ENCODE results near the gene CHST12. TPM values are rescaled to one million over a fixed set of nuclear protein-coding genes. Genes with fewer than 3 reads are reported as not detected.
"Not testable (repeated sequence)": the region's sequence is repeated elsewhere in the genome, so short reads cannot be mapped to it uniquely, and the experiment has no call there.

CHST12 gene
- total and polyA plus RNA-seq, 2 donors, result 3.6 to 29.6 TPM

DNA sequence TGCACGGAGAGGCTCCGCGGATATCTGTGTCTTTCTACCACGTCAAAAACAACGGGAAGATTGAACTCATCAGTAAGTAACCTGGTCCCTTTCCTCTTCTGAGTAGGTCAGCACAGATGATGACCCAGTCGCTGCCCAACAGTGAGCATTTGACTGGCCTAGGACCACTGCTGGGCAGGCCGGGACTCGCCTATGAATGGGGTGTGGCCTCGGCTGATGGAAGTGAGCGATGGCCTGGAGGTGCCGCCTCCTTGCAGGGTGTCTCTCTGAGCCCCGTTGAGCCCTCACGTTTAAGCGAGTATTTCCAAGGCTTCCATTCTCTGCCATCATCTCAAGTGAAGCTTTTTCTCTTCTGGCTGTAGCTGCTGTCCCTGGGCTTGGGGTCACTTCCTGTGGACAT, 30.7 kb upstream of the CHST12 start:
- Histone ChIP-seq H3K4me1 (ENCODE audit: insufficient read depth) (no peaks in the 10 kb centered on the region), H3K27ac (ENCODE audit: low read depth) (no peak overlapping the region), H3K36me3 (ENCODE audit: insufficient read depth) (peaks cover 15% of the 10 kb centered on the region), H3K4me3 (ENCODE audit: low read depth, low read length) (no peak overlapping the region)
- 90% methylated on average over 14 of the region's 14 CpGs for WGBS
- DNase-seq (ENCODE audit: extremely low spot score), result no peak

DNA sequence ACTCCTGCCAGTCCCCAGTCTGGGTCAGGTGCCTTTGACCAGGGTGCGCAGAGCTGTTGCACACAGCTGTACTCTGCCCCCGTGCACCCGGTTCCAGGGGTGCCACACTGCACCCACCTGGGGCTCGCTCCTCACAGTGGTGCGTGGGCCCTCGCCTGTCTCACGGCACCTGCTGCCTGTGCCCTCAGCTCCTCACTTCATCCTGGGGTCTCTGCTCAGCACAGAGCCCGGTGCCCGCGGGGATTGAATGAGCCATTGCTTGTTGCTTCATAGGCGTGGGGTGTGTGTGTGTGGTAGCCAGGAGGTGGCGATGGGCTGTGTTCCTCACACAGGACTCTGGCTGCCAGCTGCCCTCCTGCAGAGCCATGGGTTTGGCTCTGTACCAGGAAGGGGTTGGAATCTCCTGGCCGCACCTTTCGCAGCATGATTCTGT, 30.3 kb upstream of the CHST12 start:
- H3K27ac ChIP-seq (ENCODE audit: low read depth), result no peak overlapping the region
- no peak overlapping the region for H3K4me3 ChIP-seq (ENCODE audit: low read depth, low read length)
- 92% methylated on average over 14 of the region's 14 CpGs for WGBS
- H3K36me3 ChIP-seq (ENCODE audit: insufficient read depth), result peaks cover 15% of the 10 kb centered on the region
- no peak for DNase-seq (ENCODE audit: extremely low spot score)
- H3K4me1 ChIP-seq (ENCODE audit: insufficient read depth), result no peaks in the 10 kb centered on the region

DNA sequence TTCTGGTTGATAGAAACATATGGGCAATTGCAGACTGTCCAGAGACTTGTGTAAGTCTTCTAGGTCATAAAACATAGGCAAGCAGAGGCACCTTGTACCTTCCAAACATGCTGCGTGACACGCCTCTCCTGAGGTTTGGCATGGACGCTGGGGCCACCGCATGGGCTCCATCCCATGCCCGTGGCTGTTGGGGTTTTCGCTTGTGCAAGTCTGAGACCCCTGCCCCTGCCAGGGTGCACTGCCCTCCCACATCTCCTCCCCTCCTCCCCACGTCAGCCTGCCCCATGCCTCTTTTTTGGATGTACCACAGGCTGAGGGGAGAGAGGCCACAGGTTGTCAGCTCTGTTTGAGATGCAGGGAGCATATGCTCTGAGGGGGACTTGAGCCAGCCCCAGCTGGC, 29.8 kb upstream of the CHST12 start:
- H3K36me3 ChIP-seq (ENCODE audit: insufficient read depth), result peaks cover 15% of the 10 kb centered on the region
- no peak overlapping the region for H3K4me3 ChIP-seq (ENCODE audit: low read depth, low read length)
- no peaks in the 10 kb centered on the region for H3K4me1 ChIP-seq (ENCODE audit: insufficient read depth)
- H3K27ac ChIP-seq (ENCODE audit: low read depth), result no peak overlapping the region
- no peak for DNase-seq (ENCODE audit: extremely low spot score)
- WGBS, result 90% methylated on average over 7 of the region's 7 CpGs

GRCh38 chr7:2374401-2374800, 29.0 kb upstream of the CHST12 start:
- no peaks in the 10 kb centered on the region for H3K4me1 ChIP-seq (ENCODE audit: insufficient read depth)
- no peak for DNase-seq (ENCODE audit: extremely low spot score)
- peaks cover 15% of the 10 kb centered on the region for H3K36me3 ChIP-seq (ENCODE audit: insufficient read depth)
- no peak overlapping the region for H3K4me3 ChIP-seq (ENCODE audit: low read depth, low read length)
- H3K27ac ChIP-seq (ENCODE audit: low read depth), result no peak overlapping the region
- WGBS, result 96% methylated on average over 18 of the region's 18 CpGs

DNA sequence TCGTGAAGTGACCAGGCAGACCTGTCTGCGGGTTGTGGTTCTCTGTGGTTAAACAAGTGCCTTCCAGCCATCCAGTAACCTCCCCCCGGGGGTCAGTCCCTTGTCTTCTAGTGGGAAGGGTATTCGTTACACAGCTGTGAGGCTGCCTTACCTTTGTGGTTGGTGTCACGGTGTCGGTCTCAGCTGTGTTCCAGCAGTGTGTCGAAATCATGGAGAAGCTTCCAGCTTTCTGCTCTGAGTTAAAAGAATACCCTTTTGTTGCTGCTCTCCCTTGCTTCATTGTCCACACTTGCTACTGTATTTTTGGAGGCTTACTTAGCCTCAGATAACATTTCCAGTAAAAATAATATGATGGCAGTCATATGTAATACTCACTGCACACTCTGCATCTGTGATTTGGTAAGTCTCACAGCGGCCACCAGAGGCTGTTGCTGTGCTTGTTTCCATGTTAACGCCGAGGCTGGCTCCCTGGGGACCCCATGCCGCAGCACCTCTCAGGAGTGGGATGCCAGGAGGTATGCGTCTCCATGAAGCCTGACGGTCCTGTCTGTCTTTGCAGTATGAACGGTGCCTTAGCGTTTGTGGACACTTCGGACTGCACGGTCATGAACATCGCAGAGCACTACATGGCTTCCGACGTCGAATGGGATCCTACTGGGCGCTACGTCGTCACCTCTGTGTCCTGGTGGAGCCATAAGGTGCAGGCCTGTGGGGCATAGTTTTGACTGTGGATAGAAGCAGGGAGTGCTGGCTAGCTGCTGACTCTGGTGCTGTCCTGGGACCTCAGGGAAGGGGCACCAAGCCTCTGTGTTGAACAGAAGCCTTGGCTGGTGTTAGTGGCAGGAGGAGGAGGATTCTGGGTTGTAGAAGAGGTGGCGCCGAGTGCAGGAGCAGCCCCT, 28.3 kb upstream of the CHST12 start:
- Histone ChIP-seq H3K27ac (ENCODE audit: low read depth) (no peak overlapping the region), H3K36me3 (ENCODE audit: insufficient read depth) (peaks cover 15% of the 10 kb centered on the region), H3K4me1 (ENCODE audit: insufficient read depth) (no peaks in the 10 kb centered on the region), H3K4me3 (ENCODE audit: low read depth, low read length) (no peak overlapping the region)
- DNase-seq (ENCODE audit: extremely low spot score), result no peak
- 93% methylated on average over 26 of the region's 26 CpGs for WGBS

- Histone ChIP-seq H3K36me3 (ENCODE audit: insufficient read depth) (peaks cover 15% of the 10 kb centered on the region), H3K4me3 (ENCODE audit: low read depth, low read length) (no peak overlapping the region), H3K4me1 (ENCODE audit: insufficient read depth) (no peaks in the 10 kb centered on the region), H3K27ac (ENCODE audit: low read depth) (no peak overlapping the region)
- no peak for DNase-seq (ENCODE audit: extremely low spot score)
- WGBS, result 92% methylated on average over 27 of the region's 27 CpGs
Measured at GRCh38 chr7:2376351-2377154, 26.9 kb upstream of the CHST12 start.

GRCh38 chr7:2377492-2377891, 25.9 kb upstream of the CHST12 start:
- DNase-seq (ENCODE audit: extremely low spot score); H3K27ac ChIP-seq (ENCODE audit: low read depth); H3K4me1 ChIP-seq (ENCODE audit: insufficient read depth); H3K36me3 ChIP-seq (ENCODE audit: insufficient read depth); H3K4me3 ChIP-seq (ENCODE audit: low read depth, low read length): not testable (repeated sequence)
- 94% methylated on average over 14 of the region's 18 CpGs for WGBS

GRCh38 chr7:2378125-2378524, 25.3 kb upstream of the CHST12 start:
- WGBS, result 91% methylated on average over 15 of the region's 18 CpGs
- not testable (repeated sequence) for DNase-seq (ENCODE audit: extremely low spot score); H3K4me1 ChIP-seq (ENCODE audit: insufficient read depth); H3K4me3 ChIP-seq (ENCODE audit: low read depth, low read length); H3K27ac ChIP-seq (ENCODE audit: low read depth); H3K36me3 ChIP-seq (ENCODE audit: insufficient read depth)

- no peak overlapping the region for H3K4me3 ChIP-seq (ENCODE audit: low read depth, low read length)
- H3K36me3 ChIP-seq (ENCODE audit: insufficient read depth), result peaks cover 9% of the 10 kb centered on the region
- 96% methylated on average over 20 of the region's 20 CpGs for WGBS
- no peak for DNase-seq (ENCODE audit: extremely low spot score)
- H3K27ac ChIP-seq (ENCODE audit: low read depth), result no peak overlapping the region
- H3K4me1 ChIP-seq (ENCODE audit: insufficient read depth), result no peaks in the 10 kb centered on the region
Measured at GRCh38 chr7:2379161-2379560, 24.2 kb upstream of the CHST12 start.

DNA sequence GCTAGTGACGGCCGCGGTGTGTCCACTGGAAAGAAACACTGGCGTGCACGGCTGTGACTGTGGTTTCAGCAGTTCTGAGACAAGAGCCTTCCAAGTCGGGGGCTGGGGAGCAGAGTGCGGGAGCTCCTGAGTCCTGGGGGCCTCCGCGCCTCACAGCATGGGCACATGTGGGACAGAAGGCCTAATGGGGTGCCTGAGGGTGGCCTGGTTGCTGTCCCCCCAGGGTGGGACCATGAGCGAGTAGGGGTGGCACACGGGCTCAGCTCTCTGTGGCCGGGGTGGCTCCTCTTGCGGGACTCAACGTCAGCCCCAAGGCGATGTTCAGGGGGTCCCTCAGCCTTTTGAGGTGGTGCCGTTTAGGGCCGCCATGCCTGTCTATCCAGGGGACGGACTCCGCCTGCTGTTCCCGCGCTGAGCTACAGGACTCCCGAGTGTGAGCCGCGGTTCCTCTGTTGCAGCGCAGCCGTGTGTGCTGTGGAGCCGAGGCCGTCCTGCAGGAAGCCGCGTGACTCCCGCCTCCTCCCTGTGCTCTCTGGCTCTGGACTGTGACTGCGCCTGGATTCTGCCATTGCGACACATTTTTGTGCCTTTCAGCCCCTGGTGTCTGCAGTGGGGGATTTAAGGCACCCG, 23.5 kb upstream of the CHST12 start:
- Histone ChIP-seq H3K4me3 (ENCODE audit: low read depth, low read length) (no peak overlapping the region), H3K4me1 (ENCODE audit: insufficient read depth) (no peaks in the 10 kb centered on the region), H3K36me3 (ENCODE audit: insufficient read depth) (peaks cover 7% of the 10 kb centered on the region), H3K27ac (ENCODE audit: low read depth) (no peak overlapping the region)
- 90% methylated on average over 34 of the region's 34 CpGs for WGBS
- no peak for DNase-seq (ENCODE audit: extremely low spot score)

DNA sequence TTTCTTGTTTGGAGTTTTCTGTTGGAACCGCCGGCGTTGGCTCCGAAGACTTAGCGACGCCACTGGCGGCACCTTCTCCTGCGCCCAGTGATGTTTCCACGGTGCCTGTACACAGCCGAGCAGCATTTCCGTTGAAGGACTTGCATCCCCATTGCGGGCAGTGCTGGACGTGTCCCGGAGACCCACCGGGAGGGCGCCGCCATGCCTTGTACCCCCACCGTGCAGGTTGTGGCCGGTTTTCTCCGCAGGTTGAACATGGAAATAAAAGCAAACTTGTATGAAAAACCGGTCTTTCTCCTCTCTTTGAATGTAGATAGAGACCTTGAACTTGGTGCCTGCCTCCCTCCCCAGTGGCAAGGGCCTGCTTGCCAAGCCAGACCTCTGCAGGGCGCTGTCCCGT, 22.9 kb upstream of the CHST12 start:
- 95% methylated on average over 23 of the region's 23 CpGs for WGBS
- H3K27ac ChIP-seq (ENCODE audit: low read depth), result no peak overlapping the region
- peaks cover 7% of the 10 kb centered on the region for H3K36me3 ChIP-seq (ENCODE audit: insufficient read depth)
- H3K4me1 ChIP-seq (ENCODE audit: insufficient read depth), result no peaks in the 10 kb centered on the region
- H3K4me3 ChIP-seq (ENCODE audit: low read depth, low read length), result no peak overlapping the region
- no peak for DNase-seq (ENCODE audit: extremely low spot score)

DNA sequence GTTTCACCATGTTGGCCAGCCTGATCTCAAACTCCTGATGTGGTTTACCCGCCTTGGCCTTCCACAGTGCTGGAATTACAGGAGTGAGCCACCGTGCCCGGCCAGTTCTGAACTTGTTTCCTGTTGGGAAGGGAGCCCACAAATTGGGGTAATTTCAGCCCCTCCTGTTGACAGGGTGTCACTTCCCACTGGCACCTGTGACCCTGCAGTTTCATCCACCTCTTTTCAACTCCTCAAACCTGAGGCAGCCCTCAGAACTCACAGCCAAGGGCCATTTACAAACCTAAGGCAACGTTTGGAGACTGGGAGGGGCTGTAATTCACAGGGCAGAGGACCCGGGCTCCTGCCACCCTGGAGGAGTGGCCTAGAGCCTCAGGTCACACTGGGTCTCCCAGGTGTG, 22.2 kb upstream of the CHST12 start:
- Histone ChIP-seq H3K27ac (ENCODE audit: low read depth) (no peak overlapping the region), H3K36me3 (ENCODE audit: insufficient read depth) (peaks cover 4% of the 10 kb centered on the region), H3K4me1 (ENCODE audit: insufficient read depth) (no peaks in the 10 kb centered on the region), H3K4me3 (ENCODE audit: low read depth, low read length) (no peak overlapping the region)
- DNase-seq (ENCODE audit: extremely low spot score), result no peak
- WGBS, result 50% methylated on average over 5 of the region's 5 CpGs

DNA sequence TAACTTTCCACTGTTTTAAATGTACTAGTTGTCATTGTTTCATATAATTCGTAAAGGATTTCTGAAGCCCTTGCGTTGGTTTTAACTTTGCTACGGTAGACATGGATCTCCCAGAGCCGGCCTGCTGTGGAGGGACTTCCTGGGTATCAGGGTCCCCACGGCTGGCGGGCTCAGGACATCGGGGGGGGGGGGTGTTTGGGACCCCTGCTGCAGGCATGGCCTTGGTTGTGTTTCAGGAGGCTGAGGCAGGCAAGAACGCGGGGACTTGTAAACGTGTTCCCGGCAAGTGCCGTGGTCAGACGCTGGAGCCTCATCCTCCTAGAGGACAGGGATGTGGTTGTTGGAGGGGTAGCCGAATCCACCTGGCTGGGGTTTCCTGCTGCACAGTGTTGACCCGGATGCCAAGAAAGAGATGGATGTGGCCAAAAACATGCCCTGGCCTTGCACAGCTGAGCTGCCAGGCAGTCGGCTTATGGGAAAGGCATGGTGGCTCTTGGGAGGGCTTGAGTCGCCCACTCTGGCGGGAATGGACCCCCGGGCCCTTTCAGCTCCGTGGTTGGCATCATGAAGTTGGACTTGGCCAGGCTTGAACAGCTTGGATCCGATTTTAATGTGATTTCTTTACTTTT, 21.4 kb upstream of the CHST12 start:
- no peak for DNase-seq (ENCODE audit: extremely low spot score)
- no peaks in the 10 kb centered on the region for H3K36me3 ChIP-seq (ENCODE audit: insufficient read depth)

More for the DNA sequence above, 21.4 kb upstream of the CHST12 start:
- no peak overlapping the region for H3K4me3 ChIP-seq (ENCODE audit: low read depth, low read length)
- no peak overlapping the region for H3K27ac ChIP-seq (ENCODE audit: low read depth)
- H3K4me1 ChIP-seq (ENCODE audit: insufficient read depth), result no peaks in the 10 kb centered on the region
- 88% methylated on average over 21 of the region's 21 CpGs for whole genome bisulfite sequencing
